ENCODE data around the gene MTSS2. TPM values are rescaled to one million over a fixed set of nuclear protein-coding genes. Genes with fewer than 3 reads are reported as not detected.

Gene MTSS2
- total RNA-seq, 2 experiments from 2014 or later, result 3.3 TPM

DNA sequence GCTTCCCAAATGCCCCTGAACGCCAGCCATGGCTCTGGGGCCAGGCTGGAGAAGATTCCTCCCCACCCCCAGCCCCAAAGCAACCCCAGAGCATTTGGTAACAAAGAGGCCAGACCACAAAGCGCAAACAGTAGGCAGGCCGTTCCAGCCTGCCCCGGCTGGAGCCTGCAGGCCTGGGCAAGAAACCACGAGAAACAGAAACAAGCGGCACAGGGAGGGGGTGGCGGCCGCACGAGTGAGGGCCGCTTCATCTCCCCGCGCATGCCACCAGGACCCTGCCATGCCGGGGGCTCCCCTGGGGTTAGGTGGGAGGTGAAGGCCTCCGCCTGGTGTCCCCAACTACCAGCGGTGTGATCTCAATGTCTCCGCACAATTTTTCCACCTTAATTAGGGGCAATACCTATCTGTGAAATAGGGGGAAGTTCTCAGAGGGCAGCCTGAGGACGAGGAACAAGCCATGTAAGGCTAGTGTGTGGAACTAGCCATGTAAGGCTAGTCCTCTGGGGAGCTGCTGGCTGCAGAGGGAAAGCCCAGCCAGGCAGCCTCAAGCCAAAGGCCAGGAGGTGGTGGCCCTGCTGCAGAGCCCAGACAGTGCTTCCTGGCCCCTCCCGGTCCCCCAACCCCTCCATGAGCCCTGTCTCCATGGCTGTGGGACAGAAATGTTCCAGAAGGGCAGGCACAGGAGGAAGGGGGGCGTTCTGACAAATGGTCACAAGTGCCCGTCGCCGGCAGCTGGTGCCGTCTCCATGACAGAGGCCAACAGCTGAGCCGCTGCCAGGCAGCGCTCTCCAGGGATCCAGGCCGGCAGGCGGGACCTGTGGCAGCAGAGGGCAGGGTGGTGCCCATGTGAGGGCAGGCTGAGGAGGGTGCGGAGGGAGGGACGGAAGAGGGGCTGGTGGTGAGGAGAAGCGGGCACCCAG, 14.5 kb upstream of the MTSS2 start:
- H3K27ac Mint-ChIP-seq, result no peak overlapping the region

DNA sequence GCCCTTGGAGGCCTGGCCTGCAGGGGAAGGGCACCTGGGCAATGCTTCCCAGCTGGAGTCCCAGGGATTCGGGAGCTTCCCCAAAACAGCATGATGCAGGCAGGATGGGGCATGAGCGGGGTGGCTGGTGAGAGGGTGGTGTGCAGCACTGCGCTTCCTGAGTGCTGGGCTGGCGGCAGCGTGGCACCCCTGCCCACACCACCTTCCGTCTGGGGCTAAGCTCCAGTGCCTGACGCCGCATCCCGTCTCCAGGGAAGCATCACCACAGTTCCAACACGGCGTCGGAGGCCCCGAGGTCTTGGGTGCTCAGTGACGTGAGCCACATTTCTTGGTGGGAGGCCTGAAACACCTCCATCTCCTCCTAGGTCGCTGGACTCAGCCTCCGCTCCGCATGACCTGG, 13.8 kb upstream of the MTSS2 start:
- H3K27me3 Mint-ChIP-seq, result no peaks in the 10 kb centered on the region
- H3K4me3 Mint-ChIP-seq, result no peak overlapping the region
- ChIA-PET POLR2A (no interaction called here), CTCF (no interaction called here)
- no peak overlapping the region for H3K27ac Mint-ChIP-seq
- DNase-seq, result no peak
- no peaks in the 10 kb centered on the region for H3K9me3 Mint-ChIP-seq
- peaks cover 20% of the 10 kb centered on the region for H3K4me1 Mint-ChIP-seq
- H3K36me3 Mint-ChIP-seq (ENCODE audit: low read depth), result no peaks in the 10 kb centered on the region

More for the DNA sequence above, 14.5 kb upstream of the MTSS2 start:
- Mint-ChIP-seq H3K36me3 (ENCODE audit: low read depth) (no peaks in the 10 kb centered on the region), H3K9me3 (no peaks in the 10 kb centered on the region), H3K4me1 (peaks cover 18% of the 10 kb centered on the region), H3K4me3 (no peak overlapping the region), H3K27me3 (no peaks in the 10 kb centered on the region)
- DNase-seq, result no peak
- ChIA-PET CTCF (no interaction called here), POLR2A (no interaction called here)

DNA sequence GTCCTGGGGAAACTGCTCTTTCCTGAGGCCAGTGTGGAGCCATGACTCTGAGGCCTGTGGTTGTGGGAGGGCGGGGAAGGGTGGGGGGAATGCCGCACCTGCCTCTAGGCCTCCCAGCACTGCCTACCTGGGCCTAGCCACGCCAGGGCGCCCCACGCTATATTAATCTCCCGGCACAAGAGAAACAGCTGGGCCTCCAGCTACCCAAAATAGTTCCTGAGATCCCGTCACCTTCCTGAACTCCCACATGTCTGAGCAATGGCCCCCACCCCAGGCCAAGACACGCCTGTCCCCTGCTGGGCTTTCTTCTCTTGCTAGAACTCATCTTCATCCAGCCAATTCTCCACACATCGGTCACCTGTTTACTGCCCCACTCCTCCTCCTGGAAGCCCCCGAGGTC, 13.0 kb upstream of the MTSS2 start:
- DNase-seq, result no peak
- no peak overlapping the region for H3K4me3 Mint-ChIP-seq
- POLR2A ChIA-PET, result no interaction called here
- CTCF ChIA-PET, result no interaction called here
- H3K27ac Mint-ChIP-seq, result no peak overlapping the region
- H3K36me3 Mint-ChIP-seq (ENCODE audit: low read depth), result no peaks in the 10 kb centered on the region
- peaks cover 20% of the 10 kb centered on the region for H3K4me1 Mint-ChIP-seq
- H3K9me3 Mint-ChIP-seq, result no peaks in the 10 kb centered on the region
- H3K27me3 Mint-ChIP-seq, result no peaks in the 10 kb centered on the region

DNA sequence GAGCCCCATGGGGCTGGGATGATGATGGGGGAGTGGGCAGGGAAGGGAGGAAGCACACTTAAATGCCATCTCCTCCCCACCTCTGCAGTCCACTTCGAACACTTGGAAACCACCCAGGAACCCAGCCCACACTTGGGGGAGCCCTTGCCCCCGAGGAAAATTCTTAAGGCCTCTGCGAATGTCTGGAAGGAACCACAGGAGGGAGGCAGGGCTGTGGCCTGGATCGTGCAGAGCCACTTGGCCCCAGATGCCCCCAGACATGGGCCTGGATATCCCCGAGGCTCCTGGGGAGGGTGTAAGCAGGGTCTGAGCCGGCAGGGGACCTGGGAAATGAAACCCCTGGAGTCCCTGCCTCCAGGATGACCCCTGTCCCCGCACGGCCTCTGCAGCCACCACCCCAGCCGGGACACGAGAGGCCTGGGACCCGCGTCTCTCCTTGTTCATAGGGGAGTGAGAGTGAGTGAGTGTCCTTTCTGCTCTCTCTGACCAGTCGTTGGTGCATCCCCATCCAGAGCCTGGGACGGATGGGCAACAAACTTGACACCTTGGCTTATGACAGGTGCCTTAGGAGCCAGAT, 11.8 kb upstream of the MTSS2 start:
- H3K4me1 Mint-ChIP-seq, result peaks cover 20% of the 10 kb centered on the region
- H3K4me3 Mint-ChIP-seq, result no peak overlapping the region
- CTCF ChIA-PET, result no interaction called here
- DNase-seq, result no peak
- no peaks in the 10 kb centered on the region for H3K27me3 Mint-ChIP-seq
- POLR2A ChIA-PET, result no interaction called here
- H3K27ac Mint-ChIP-seq, result no peak overlapping the region
- no peaks in the 10 kb centered on the region for H3K36me3 Mint-ChIP-seq (ENCODE audit: low read depth)
- no peaks in the 10 kb centered on the region for H3K9me3 Mint-ChIP-seq

DNA sequence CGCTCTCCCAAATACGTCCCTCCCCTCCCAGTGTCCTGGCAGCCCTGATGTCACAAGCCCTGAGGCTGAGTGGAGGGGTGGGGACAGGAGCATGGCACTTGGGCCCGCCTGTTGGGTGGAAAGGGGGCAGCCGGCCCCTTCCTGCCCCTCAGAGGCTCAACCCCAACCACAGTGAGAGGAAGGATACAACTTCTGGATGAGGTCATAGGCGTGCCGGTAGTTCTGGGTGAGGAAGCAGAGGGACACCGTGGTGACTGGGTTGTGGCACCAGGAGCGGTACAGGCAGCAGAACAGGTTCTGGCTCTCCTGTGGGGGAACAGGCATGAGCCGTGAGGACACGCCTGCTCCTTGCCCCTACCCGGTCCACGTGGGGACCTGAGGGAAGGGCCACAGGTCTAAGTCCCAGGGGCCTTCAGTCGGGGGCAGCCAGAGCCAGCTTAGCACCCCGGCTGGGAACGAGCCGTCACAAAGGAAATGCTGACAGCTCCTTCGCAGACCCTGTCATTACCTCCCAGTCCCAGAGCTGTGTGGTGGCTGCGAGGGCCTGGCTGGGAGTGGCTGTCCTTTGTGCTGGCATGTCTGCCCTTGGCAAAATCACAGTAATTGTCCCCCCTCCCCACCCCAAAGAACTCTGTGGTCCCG, 11.2 kb upstream of the MTSS2 start:
- H3K9me3 Mint-ChIP-seq, result no peaks in the 10 kb centered on the region
- H3K27me3 Mint-ChIP-seq, result no peaks in the 10 kb centered on the region
- ChIA-PET POLR2A (interaction anchor here (1.4 to 1.9 kb wide), 2 partner anchors 9 to 40 kb away, joined by 5 to 8 read pairs; no protein-coding TSS in a partner anchor), CTCF (no interaction called here)
- peak overlapping the region; percentile 76 for H3K27ac Mint-ChIP-seq
- peak; percentile 31 for DNase-seq
- H3K4me3 Mint-ChIP-seq, result no peak overlapping the region
- no peaks in the 10 kb centered on the region for H3K36me3 Mint-ChIP-seq (ENCODE audit: low read depth)
- H3K4me1 Mint-ChIP-seq, result peaks cover 20% of the 10 kb centered on the region

DNA sequence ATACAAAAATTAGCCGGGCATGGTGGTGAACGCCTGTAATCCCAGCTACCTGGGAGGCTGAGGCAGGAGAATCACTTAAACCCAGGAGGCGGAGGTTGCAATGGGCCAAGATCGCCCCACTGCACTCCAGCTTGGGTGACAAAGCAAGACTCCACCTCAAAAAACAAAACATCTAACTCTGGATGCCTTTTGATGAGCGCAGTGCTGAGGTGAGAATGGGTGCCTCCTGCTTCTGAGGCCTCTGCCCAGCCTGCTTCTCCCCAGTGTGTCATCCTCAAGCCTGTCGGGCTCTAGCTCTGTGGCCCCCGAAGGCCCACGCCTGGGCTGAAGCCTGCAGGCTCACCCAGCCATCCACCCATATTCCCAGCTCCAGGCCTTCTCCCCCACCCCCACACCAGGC, 10.5 kb upstream of the MTSS2 start:
- ChIA-PET CTCF (no interaction called here), POLR2A (interaction anchor here (1.4 to 1.9 kb wide), 2 partner anchors 9 to 41 kb away, joined by 5 to 8 read pairs; no protein-coding TSS in a partner anchor)
- Mint-ChIP-seq H3K36me3 (ENCODE audit: low read depth) (no peaks in the 10 kb centered on the region), H3K27ac (peak overlapping the region; percentile 76), H3K27me3 (no peaks in the 10 kb centered on the region), H3K4me1 (peaks cover 20% of the 10 kb centered on the region), H3K9me3 (no peaks in the 10 kb centered on the region), H3K4me3 (no peak overlapping the region)
- DNase-seq, result no peak

DNA sequence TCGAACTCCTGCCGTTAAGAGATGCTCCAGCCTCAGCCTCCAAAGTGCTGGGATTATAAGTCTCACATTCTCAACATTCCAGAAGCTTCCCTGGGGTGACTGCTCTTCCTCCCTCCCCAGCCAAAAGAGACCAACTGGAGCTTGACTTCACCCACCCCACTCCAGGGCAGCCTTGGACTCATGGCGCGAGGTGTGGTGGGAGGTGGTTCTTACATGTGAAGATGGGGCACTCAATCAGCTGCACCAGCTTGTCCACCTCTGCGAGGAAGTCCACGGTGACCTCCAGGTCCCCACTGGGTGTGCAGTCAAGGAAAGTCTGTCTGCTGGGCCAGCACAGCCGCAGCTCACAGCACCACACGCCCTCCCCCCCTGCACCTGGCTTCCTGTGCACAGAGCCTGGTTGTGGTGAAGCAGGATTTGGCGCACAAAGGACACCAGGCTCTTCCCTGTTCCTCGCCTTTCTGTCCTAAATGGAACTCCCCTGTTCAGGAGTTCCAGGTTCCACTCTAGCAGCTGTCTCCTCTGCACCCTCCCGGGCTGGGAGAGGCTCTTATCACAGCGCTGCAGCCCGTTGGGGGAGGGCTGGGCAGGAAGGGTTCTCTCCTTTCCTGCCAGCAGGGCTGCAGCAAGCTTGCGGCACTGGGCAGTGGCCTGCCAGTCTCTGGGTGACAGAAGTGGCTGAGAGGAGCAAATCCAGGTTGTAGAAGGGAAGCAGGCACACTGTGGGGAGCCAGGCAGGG, 9.6 kb upstream of the MTSS2 start:
- peak; percentile 48 for DNase-seq
- Mint-ChIP-seq H3K36me3 (ENCODE audit: low read depth) (no peaks in the 10 kb centered on the region), H3K4me3 (no peak overlapping the region), H3K27me3 (no peaks in the 10 kb centered on the region), H3K4me1 (peaks cover 20% of the 10 kb centered on the region), H3K27ac (peak overlapping the region; percentile 76), H3K9me3 (no peaks in the 10 kb centered on the region)
- ChIA-PET POLR2A (interaction anchor here (1.4 to 1.9 kb wide), 4 partner anchors 8 to 57 kb away, joined by 3 to 8 read pairs (median 4); no protein-coding TSS in a partner anchor), CTCF (interaction anchor here (0.9 kb wide), 1 partner anchor 72 kb away, joined by 3 read pairs; no protein-coding TSS in a partner anchor)

DNA sequence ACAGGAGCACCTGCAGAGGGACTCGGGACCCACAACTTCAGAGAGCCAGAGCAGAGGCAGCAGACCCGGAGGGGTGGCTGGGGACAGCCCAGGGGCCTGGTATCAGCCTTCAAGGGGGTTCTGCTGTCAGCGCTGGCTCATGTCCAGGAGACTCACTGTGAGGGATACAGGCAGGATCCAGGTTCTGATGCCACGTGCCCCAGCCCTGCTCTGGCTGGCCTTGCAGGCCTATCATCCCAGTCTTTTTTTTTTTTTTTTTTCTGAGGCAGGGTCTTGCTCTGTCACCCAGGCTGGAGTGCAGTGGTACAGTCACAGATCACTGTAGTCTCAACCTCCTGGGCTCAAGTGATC, 9.0 kb upstream of the MTSS2 start:
- ChIA-PET POLR2A (interaction anchor here (1.4 to 1.5 kb wide), 2 partner anchors 16 to 58 kb away, joined by 3 read pairs; no protein-coding TSS in a partner anchor), CTCF (interaction anchor here (0.9 kb wide), 1 partner anchor 73 kb away, joined by 3 read pairs; no protein-coding TSS in a partner anchor)
- Mint-ChIP-seq H3K27ac (peak overlapping the region; percentile 35), H3K27me3 (no peaks in the 10 kb centered on the region), H3K4me3 (no peak overlapping the region), H3K9me3 (no peaks in the 10 kb centered on the region), H3K4me1 (peaks cover 20% of the 10 kb centered on the region), H3K36me3 (ENCODE audit: low read depth) (no peaks in the 10 kb centered on the region)
- no peak for DNase-seq

DNA sequence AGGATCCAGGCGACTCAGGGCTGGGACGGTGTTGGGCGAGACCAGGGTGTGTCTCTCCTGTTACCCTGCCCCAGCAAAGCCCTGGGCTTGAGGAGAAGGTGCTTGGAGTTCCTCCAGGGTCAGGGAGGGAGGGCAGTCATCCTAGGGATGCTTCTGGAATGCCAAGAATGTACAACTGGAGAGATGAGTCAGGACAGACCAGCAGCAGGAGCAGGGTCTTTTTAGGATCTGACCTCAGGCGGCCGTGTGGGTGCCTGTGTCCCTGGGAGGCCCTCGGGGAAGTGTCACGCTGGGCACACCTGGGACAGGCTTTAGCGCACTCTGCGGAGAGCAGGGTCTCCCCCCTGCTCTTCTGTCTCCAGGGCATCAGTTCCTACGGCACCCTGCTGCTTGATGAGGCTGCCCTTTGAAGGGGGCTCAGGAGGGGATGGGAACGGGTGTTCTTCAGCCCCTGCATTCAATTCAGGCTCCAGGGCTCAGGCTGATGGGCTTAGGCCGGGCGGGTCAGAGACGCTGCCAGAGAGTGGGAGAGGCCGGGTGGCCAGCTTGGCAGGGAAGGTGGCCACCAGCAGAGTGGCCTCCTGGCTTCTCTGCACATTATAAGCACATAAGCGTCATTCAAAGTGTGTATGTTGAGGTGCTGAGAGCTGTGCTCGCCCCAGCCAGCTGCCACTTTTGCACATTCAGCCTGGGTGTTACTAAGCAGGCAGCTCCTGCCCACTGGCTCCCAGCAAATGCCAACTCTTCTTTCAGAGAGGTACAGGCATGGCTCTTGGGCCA, 8.4 kb upstream of the MTSS2 start:
- Mint-ChIP-seq H3K4me3 (no peak overlapping the region), H3K27me3 (no peaks in the 10 kb centered on the region), H3K36me3 (ENCODE audit: low read depth) (no peaks in the 10 kb centered on the region), H3K9me3 (no peaks in the 10 kb centered on the region), H3K4me1 (peaks cover 20% of the 10 kb centered on the region), H3K27ac (peak overlapping the region; percentile 35)
- CTCF ChIA-PET, result no interaction called here
- no peak for DNase-seq
- POLR2A ChIA-PET, result interaction anchor here (1.5 kb wide), 1 partner anchor 15 kb away, joined by 3 read pairs; no protein-coding TSS in a partner anchor

DNA sequence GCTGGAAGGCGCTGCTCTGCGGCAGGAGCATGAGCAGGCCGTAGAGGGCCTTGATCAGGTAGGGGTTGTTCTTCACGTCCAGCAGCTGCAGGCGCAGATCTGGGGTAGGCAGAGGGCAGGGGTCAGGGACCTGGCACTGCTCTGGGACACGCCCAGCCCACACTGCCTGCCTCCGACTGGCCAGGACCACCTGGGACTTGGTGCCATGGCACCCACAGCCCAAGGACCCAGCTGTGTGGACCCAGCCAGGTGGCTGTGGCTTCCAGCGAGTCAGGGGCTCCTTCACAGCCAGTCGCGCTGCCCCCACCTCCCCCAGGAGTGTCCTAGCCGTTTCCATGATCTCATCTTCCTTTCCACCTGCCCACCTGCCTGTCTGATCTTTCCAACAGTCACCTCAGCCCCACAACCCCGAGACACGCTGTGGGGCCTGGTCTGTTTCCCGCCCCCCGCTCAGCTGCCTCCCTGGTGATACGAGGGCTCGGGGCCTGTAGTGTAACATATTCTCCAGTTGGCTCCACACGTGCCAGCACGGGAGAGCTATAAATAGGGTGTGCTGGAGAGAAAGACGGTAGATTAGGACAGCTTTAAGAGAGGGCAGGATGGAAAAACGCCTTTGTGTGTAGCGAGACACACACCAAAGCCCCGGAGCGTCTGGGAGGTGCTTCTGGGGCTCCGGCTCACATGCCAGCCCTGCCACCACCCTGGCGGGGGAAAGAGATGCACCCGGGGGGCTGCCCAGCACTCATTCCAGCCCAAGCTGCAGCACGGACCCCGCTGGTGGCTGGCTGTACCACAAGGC, 7.2 kb upstream of the MTSS2 start:
- no peak for DNase-seq
- ChIA-PET POLR2A (interaction anchor here (0.6 kb wide), 1 partner anchor 20 kb away, joined by 3 read pairs; no protein-coding TSS in a partner anchor), CTCF (no interaction called here)
- H3K4me1 Mint-ChIP-seq, result peaks cover 20% of the 10 kb centered on the region
- H3K4me3 Mint-ChIP-seq, result no peak overlapping the region
- H3K36me3 Mint-ChIP-seq (ENCODE audit: low read depth), result no peaks in the 10 kb centered on the region
- H3K9me3 Mint-ChIP-seq, result no peaks in the 10 kb centered on the region
- no peak overlapping the region for H3K27ac Mint-ChIP-seq
- H3K27me3 Mint-ChIP-seq, result no peaks in the 10 kb centered on the region

DNA sequence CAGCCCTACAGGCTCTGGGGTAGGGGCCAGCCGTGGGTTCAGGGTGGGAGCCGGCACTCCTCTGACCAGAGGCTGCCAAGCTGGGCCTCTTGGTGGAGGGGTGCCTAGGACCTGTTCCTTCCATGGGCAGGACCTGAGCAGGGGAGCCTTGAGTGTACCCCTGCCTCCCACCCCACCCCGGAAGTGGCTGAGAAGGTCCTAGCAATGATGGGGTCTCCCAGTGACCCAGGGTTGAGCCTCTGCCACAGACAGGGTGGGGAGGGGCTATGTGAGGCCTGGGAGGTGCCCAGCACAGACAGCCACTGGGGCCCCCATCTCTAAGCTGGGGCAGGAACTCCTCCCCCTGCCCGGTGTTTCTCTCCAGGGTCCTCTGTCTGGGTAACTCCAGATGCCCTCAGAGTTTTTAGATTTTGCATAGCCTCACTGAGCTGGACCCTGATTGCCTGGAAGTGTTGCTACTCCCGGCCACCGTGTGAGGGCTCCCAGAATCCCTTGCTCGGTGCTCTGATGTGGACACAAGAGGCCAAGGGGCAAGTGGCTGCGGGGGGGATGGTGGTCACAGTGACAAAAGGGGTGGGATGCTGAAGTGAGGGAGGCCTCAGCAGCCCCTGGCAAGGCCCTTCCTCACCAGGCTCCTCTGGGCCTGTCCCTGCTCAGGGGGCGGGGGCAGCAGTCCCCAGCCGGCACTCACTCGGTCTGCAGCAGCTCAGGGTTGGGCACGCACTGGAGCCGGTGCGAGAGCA, 6.4 kb upstream of the MTSS2 start:
- no peak overlapping the region for H3K27ac Mint-ChIP-seq
- no peak overlapping the region for H3K4me3 Mint-ChIP-seq
- H3K27me3 Mint-ChIP-seq, result no peaks in the 10 kb centered on the region
- H3K4me1 Mint-ChIP-seq, result peaks cover 20% of the 10 kb centered on the region
- CTCF ChIA-PET, result no interaction called here
- no peaks in the 10 kb centered on the region for H3K36me3 Mint-ChIP-seq (ENCODE audit: low read depth)
- H3K9me3 Mint-ChIP-seq, result no peaks in the 10 kb centered on the region
- DNase-seq, result no peak
- POLR2A ChIA-PET, result interaction anchor here (0.6 kb wide), 1 partner anchor 19 kb away, joined by 3 read pairs; no protein-coding TSS in a partner anchor
